Kidney tubule cell (primary cell): Measurements from ENCODE around the gene TMEM238L.
"Not testable (repeated sequence)": the region's sequence is repeated elsewhere in the genome, so short reads cannot be mapped to it uniquely, and the experiment has no call there.

Source experiments
- DNase-seq: peaks from one replicate; pipeline ENCODE4 v3.0.0-alpha.2; 2018; ENCODE audit warnings: low spot score

The TMEM238L gene

DNA sequence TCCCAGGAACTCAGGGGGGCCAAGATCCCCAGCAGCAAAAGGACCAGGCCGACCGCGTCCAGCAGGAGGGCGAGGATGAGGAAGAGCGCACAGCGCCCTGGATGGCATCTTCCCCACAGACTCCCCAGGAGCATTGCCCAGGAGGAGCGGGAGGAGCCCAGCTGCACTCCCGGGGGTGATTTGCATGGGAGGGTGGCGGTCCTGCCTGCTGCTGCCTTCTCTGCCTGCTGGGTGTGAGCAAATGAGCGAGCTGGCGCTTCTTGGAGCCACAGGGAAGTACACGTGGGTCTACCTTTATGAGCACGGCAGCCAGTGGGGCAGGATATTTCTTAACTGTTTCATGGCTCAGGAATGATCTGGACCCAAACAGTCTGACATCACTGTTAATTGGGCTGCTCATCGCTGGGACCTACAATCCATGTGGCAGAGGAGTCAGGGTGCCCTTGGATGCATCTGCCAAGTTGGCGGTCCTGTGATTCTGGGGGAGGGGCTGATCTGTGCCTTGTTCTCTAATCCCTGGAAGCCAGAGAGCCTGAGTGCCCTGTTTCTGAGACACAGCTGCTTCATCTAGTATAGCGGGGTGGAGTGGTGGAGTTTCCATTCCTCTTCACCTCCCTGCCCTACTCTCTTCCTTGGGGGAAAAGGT is at the start of gene TMEM238L:
TSS of gene TMEM238L (minus strand) at position 270 of the 646 bp plus-strand sequence. CDS start at position 134, 136 bp downstream.
- DNase-seq, result no peak

GRCh38 chr17:10846636-10847035 is 42.7 kb upstream of the TMEM238L start:
- DNase-seq, result not testable (repeated sequence)

DNA sequence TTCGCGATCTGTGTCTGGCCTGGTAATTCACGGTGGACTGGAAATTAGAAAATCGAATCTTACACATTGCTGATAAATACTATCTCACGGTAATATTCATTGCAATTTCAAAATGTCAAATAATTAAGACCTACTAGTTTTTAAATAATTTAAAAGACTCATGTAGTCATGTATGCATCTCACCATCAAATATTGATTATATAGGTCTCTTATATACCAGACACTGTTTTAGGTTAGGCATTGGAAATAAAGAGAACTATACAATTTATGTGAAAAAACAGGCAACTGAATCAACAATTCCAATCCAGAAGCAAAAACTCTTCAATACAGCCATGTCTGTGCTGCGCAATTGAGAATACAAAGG is 41.5 kb upstream of the TMEM238L start:
- DNase-seq, result no peak

DNA sequence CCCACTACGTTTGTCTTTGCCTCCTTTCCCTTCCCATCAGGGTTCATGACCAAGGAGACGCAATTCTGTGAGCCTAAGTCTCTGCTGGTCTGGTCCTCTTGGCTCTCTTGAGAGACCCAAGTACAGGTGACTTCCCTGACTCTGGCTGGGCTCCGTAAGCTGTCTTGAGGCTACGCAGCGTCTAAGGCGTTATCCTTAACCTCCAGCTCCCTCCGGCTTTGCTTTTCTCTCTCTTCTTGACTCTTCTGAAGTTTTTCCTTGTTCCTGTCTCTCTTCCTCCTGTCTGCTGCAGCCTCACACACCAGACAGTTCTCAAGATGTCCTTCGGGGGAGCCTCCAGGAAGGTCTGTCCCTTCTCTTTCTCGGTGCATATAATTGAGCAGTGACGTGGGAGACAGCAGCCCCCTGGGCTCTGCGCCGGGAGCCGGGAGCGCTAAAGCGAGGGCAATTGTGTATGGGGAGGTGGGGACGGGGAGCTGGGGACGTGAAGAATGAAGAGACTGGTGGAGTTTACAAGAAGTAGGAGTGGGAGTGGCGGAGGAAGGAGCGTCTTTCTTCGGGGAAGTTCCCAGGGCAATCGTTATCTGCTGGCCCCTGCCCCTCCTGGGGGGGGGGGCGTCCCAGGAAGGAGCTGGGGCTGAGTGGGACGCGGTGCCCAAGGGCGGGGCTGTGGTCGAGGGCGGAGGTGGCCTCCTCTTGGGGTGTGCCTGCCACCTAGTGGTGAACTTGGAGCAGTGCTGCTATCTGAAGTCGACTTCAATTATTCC is 40.9 kb upstream of the TMEM238L start:
- peak; percentile 63 for DNase-seq

GRCh38 chr17:10843811-10844210 is 39.9 kb upstream of the TMEM238L start:
- no peak for DNase-seq

DNA sequence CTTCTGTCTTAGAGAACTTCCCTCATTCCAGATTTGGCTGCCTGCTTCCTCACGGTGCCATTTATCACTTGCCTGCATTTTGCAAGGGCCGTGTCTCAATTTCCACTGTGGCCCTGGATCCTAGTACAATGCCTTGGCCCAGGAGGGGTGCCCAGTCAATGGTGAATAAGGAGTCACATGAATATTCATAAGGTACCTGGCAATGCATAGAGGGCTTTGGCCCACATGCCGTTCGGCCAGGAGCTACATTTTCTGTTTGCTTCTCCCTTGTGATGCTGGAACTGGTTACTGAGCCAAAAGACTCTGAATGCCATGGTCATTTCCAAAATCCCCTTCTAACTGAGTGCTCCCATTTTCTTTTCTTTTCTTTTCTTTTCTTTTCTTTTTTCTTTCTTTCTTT is 38.8 kb upstream of the TMEM238L start:
- no peak for DNase-seq

DNA sequence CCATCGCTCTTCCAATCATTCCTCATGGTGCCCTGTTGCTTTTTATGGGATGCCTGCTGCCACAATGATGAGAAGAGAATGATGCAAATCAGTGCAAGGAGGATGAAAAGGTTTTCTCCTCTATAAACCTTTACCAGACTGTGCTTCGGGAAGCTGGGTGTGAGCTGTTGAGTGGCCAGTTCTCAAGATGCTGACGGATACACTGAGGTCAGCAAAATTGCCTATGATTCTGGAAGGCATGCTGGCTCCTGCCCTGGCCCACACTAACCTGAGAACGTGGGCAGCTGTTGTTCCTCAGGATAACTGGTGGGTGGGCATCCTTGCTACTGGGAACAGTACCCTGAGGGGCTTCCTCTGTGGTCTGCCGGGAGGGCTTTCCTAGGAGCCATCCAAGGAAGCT is 34.8 kb upstream of the TMEM238L start:
- no peak for DNase-seq

GRCh38 chr17:10837921-10838320 is 34.0 kb upstream of the TMEM238L start, which contains the start of gene PIRT:
PIRT (minus strand) TSS chr17:10838087; CDS start chr17:10825645, 12,442 bp downstream.
- no peak for DNase-seq

DNA sequence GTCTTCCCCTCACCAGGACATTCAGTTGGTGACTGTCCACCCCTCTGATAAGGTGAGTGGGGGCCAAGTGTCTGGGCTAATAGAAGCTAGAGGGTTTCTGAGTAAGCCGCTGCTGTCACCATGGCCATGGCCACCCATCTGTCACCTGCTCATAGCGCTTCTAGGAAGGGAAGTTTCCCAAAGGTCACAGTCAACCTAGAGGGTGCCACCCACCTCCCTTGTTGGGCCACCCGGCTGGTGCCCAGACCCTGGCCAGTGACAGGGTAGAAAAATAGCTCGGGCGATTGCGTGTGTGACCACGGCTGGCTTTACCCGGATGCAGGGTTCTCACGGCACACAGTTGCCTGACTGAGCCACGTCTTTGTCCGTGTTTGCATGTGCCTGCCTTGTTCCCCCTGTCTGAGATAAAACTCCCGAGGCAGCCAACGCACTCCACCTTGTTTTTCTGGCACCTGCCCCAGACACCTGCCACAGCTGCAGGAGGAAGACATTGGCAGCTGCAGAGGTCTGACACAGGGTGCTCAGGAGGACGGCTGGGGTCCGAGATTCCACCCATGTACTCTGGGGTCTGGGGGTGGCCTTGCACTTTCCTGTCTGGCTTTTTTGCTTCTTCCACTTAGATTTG is 33.2 kb upstream of the TMEM238L start:
- DNase-seq, result no peak

- DNase-seq, result no peak
Observed at GRCh38 chr17:10836145-10836544, 32.2 kb upstream of the TMEM238L start.

GRCh38 chr17:10831696-10832095 is 27.8 kb upstream of the TMEM238L start:
- no peak for DNase-seq

DNA sequence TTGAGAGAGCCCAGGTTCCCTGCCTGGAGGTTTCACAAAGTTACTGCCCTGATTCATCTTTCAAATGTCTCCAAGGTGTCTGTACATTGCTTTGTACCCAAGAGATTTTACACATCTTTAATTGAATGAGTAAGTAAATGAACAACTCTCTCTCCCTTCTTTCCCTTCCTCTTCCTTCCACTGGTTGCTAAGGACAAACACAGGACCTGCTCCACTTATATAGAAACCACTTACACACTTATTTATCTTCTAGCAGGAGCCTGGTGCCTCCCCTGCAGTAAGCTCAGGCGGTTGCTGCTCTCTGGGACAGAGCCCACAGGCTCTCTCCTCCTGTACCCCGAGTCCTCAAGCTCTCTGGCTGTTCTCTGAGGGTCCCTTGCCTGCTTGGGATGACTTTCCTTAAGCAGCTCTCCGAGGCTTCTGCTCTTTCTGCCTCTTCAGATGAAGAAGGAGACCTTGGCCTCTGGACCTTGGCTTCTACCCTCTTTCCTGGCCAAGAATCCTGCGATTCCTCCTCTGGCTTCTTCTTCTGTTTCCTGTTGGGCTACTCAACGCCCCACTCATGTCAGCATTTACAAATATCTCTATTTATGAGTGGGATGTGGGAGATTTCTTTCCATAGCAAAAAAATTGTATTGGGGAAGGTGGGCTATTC is 24.1 kb upstream of the TMEM238L start:
- no peak for DNase-seq

GRCh38 chr17:10824874-10825273 is 21.0 kb upstream of the TMEM238L start:
- DNase-seq, result no peak

GRCh38 chr17:10821770-10822169 is 17.9 kb upstream of the TMEM238L start:
- no peak for DNase-seq

DNA sequence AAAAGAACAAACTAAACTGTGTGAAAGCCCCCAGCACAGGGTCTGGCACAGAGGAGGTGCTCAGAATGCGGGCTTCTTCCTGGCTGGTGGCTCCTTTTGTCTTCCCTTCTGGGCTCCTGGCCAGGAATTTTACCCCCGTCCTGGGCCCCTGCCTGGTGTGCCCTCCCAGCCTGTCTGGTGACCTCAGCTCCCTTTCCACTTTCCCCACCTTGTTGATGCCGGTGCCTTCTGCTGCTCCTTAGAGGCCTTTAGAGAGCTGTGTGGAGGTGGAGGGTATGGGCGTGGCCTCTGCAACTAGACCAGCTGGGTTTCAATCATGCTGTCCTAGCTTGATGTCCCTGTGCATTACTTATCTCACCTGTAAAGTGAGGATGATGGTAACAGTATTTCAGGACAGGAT is 17.2 kb upstream of the TMEM238L start:
- no peak for DNase-seq

- no peak for DNase-seq
Observed at GRCh38 chr17:10815319-10815718, 11.4 kb upstream of the TMEM238L start.

DNA sequence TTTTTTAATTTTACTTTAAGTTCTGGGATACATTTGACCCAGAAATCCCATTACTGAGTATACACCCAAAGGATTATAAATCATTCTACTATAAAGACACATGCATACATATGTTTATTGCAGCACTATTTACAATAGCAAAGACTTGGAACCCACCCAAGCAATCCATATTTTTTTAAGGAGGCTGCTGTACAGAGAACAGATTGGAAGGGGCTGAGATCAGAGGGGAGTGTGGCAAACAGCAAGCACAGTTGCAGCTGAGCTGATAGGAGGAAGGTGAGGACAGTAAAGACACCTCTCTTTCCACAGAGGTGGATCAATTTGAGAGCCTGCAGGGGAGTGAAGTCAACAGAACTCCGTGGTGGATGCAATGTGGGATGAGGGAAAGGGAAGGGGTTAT is 10.2 kb upstream of the TMEM238L start:
- DNase-seq, result no peak

GRCh38 chr17:10812674-10813073 is 8.8 kb upstream of the TMEM238L start:
- DNase-seq, result no peak

DNA sequence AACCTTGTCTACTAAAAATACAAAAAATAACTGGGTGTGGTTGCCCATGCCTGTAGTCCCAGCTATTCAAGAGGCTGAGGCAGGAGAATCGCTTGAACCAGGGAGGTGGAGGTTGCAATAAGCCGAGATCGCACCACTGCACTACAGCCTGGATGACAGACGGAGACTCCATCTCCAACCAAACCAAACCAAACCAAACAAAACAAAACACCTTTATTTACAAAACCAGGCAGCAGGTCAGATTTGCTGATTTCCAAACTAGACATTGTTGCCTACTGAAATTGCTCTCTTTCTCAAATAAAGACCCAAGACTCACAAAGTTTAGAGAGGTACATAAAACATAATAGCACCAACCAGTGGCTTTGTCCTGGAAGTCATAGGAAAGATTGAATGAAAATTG is 5.7 kb upstream of the TMEM238L start:
- no peak for DNase-seq

DNA sequence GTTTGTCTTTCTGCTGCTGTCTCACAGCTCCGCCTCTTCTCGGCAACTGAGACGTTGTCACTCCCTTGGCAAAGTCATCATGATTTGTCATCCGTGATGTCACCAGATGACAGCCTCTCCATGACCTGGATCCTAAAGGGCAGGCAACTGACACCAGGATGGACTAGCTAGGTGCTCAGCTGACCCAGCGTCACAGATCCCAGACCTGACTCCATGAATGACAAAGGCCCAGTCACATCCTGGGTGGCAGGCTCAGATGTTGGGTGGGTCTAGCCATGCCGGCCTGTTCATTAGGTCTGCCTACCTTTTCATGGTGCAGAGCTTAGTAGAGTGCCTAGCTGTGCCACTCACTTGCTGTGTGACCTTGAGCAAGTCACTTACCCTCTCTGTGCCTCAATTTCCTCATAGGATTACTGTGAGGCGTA is 3.8 kb upstream of the TMEM238L start:
- DNase-seq, result no peak

DNA sequence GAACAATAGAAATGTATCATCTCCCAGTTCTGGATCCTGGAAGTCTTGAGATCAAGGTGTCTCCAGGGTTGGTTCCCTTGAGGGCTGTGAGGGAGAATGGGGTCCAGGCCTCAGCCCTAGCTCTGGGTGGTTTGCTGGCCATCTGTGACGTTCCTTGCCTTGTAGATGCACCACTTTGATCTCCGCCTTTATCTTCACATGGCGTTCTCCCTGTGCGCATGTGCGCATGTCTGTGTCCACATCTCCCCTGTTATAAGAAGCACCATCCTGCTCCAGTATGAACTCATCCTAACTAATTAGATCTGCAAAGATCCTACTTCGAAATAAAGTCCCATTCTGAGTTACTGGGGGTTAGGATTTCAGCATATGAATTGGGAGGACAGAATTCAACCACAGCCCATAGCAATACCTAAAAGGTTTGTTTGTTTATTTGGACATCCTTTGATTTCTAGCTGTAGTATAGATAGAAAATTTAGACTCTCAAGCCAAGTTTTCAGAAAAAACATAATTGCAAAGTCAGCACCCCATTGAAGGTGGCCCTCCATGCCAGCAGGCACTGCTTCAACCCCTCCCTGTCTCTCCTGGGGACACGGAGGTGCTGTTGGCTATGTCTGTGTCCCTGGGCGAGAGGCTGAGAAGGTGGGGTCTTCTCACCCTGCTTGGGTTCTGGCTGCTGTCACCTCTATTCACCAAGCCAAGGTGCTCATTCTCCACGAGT is 2.8 kb upstream of the TMEM238L start:
- no peak for DNase-seq

GRCh38 chr17:10805911-10806310 is 2.0 kb upstream of the TMEM238L start:
- no peak for DNase-seq
